ENCODE measurements around the gene CALCOCO2. TPM values are rescaled to one million over a fixed set of nuclear protein-coding genes. Genes with fewer than 3 reads are reported as not detected.

The CALCOCO2 gene
- total RNA-seq, 4 donors from 2014 or later, result 179 to 356 (median 241) TPM

- TF ChIP-seq, protein P1, sequence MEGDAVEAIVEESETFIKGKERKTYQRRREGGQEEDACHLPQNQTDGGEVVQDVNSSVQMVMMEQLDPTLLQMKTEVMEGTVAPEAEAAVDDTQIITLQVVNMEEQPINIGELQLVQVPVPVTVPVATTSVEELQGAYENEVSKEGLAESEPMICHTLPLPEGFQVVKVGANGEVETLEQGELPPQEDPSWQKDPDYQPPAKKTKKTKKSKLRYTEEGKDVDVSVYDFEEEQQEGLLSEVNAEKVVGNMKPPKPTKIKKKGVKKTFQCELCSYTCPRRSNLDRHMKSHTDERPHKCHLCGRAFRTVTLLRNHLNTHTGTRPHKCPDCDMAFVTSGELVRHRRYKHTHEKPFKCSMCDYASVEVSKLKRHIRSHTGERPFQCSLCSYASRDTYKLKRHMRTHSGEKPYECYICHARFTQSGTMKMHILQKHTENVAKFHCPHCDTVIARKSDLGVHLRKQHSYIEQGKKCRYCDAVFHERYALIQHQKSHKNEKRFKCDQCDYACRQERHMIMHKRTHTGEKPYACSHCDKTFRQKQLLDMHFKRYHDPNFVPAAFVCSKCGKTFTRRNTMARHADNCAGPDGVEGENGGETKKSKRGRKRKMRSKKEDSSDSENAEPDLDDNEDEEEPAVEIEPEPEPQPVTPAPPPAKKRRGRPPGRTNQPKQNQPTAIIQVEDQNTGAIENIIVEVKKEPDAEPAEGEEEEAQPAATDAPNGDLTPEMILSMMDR (IDR thresholded peaks at IDR 0.05; ENCODE audit: low read depth), result no peak
Measured at GRCh38 chr17:48873209-48873608, 42.4 kb downstream of the CALCOCO2 start.

GRCh38 chr17:48873696-48874443 is 43.0 kb downstream of the CALCOCO2 start:
- TF ChIP-seq, protein P1 (IDR thresholded peaks at IDR 0.05; ENCODE audit: low read depth), result no peak

DNA sequence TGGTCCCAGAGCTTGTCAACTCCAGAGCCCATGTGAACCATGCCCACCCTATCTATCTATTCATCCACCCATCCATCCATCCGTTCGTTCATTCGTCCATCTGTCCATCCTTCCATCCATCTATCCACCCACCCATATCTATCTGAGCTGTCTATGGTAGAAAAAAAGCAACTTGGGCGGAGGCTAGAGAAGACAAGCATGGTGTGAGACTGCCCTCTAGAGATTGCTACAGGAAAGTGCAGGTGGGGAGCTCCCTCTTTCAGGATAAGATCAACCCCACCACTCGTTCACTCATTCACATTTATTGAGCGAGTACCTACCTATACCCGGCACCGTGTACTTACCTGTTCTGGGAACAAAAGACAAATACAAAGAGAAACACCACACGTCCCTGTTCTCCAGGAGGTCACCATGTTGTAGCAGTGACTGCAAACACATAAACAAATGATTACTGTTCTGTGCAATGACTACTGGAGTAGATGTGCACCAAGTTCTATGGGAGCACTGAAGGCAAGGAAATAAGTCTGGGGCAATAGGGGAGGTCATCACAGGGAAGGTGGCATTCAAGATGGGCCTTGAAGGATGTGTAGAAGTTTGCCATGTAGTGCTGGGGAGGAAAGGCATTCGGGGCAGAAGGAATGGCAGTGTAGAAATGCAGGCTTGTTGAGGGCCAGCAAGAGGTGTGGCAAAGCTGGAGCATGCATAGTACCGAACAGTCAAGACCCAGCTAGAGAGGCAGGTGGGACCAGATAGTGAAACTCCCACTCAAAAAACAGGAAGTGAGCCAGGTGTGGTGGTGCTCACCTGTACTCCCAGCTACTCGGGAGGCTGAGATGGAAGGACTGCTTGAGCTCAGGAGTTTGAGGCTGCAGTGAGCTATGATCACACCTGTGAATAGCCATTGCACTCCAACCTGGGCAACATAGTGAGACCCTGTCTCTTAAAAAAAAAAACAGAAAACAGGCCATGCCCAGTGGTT is 48.4 kb downstream of the CALCOCO2 start:
- TF ChIP-seq, protein P1 (IDR thresholded peaks at IDR 0.05; ENCODE audit: low read depth), result no peak

DNA sequence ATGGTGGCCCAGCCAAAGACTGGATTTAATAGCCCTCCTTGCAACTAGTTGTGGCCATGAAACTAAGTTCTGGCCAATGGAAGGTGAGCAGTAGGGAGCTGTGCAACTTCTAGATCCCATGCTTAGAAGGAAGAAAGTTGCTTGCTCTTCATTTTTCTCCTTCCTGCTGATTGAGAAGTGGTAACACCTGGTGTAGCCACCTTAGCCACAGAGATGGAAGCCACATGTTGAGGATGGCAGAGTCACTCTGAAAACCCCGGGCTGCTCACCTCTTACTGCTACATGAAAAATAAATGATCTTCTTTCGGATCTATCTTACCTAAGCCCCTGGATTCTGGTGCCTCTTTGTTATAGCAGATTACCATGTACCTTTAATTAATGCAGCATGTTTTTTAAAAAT is 51.4 kb downstream of the CALCOCO2 start:
- TF ChIP-seq, protein P1 (IDR thresholded peaks at IDR 0.05; ENCODE audit: low read depth), result no peak

GRCh38 chr17:48883171-48883570 is 52.3 kb downstream of the CALCOCO2 start:
- TF ChIP-seq, protein P1 (IDR thresholded peaks at IDR 0.05; ENCODE audit: low read depth), result no peak

GRCh38 chr17:48890086-48890485 is 59.3 kb downstream of the CALCOCO2 start:
- TF ChIP-seq, protein P1 (IDR thresholded peaks at IDR 0.05; ENCODE audit: low read depth), result no peak

Measured in subcutaneous adipose tissue (tissue), 4 donors.